Measurements from ENCODE around the gene DSG2.

The DSG2 gene

GRCh38 chr18:31548853-31549252 lies 50.9 kb downstream of the DSG2 start:
- Histone ChIP-seq H3K4me3 (ENCODE audit: low read length) (no peak overlapping the region), H3K9me3 (ENCODE audit: low read length) (no peaks in the 10 kb centered on the region), H2AFZ (ENCODE audit: low read depth, low read length) (no peak overlapping the region), H3K4me1 (ENCODE audit: insufficient read depth, low read length) (no peaks in the 10 kb centered on the region), H3K36me3 (ENCODE audit: insufficient read depth, low read length) (no peaks in the 10 kb centered on the region), H3K27me3 (ENCODE audit: insufficient read depth, low read length) (no peaks in the 10 kb centered on the region)

GRCh38 chr18:31549416-31549815 lies 51.4 kb downstream of the DSG2 start:
- H3K4me1 ChIP-seq (ENCODE audit: insufficient read depth, low read length), result no peaks in the 10 kb centered on the region
- no peaks in the 10 kb centered on the region for H3K36me3 ChIP-seq (ENCODE audit: insufficient read depth, low read length)
- no peaks in the 10 kb centered on the region for H3K27me3 ChIP-seq (ENCODE audit: insufficient read depth, low read length)
- peak overlapping the region; percentile 44 for H2AFZ ChIP-seq (ENCODE audit: low read depth, low read length)
- H3K4me3 ChIP-seq (ENCODE audit: low read length), result no peak overlapping the region
- no peaks in the 10 kb centered on the region for H3K9me3 ChIP-seq (ENCODE audit: low read length)

- Histone ChIP-seq H3K4me1 (ENCODE audit: insufficient read depth, low read length) (no peaks in the 10 kb centered on the region), H3K27me3 (ENCODE audit: insufficient read depth, low read length) (no peaks in the 10 kb centered on the region), H3K36me3 (ENCODE audit: insufficient read depth, low read length) (no peaks in the 10 kb centered on the region), H2AFZ (ENCODE audit: low read depth, low read length) (no peak overlapping the region), H3K9me3 (ENCODE audit: low read length) (no peaks in the 10 kb centered on the region), H3K4me3 (ENCODE audit: low read length) (no peak overlapping the region)
Observed at GRCh38 chr18:31551883-31552282, 53.9 kb downstream of the DSG2 start.

GRCh38 chr18:31553800-31554199 lies 55.8 kb downstream of the DSG2 start:
- no peaks in the 10 kb centered on the region for H3K36me3 ChIP-seq (ENCODE audit: insufficient read depth, low read length)
- H3K9me3 ChIP-seq (ENCODE audit: low read length), result no peaks in the 10 kb centered on the region
- no peak overlapping the region for H2AFZ ChIP-seq (ENCODE audit: low read depth, low read length)
- no peak overlapping the region for H3K4me3 ChIP-seq (ENCODE audit: low read length)
- H3K27me3 ChIP-seq (ENCODE audit: insufficient read depth, low read length), result no peaks in the 10 kb centered on the region
- H3K4me1 ChIP-seq (ENCODE audit: insufficient read depth, low read length), result no peaks in the 10 kb centered on the region

GRCh38 chr18:31554776-31555175 lies 56.8 kb downstream of the DSG2 start:
- Histone ChIP-seq H3K27me3 (ENCODE audit: insufficient read depth, low read length) (no peaks in the 10 kb centered on the region), H2AFZ (ENCODE audit: low read depth, low read length) (no peak overlapping the region), H3K9me3 (ENCODE audit: low read length) (no peaks in the 10 kb centered on the region), H3K36me3 (ENCODE audit: insufficient read depth, low read length) (no peaks in the 10 kb centered on the region), H3K4me3 (ENCODE audit: low read length) (no peak overlapping the region), H3K4me1 (ENCODE audit: insufficient read depth, low read length) (no peaks in the 10 kb centered on the region)

GRCh38 chr18:31555971-31556747 lies 58.2 kb downstream of the DSG2 start:
- Histone ChIP-seq H3K4me1 (ENCODE audit: insufficient read depth, low read length) (no peaks in the 10 kb centered on the region), H3K4me3 (ENCODE audit: low read length) (peak overlapping the region; percentile 23), H2AFZ (ENCODE audit: low read depth, low read length) (peak overlapping the region; percentile 59), H3K9me3 (ENCODE audit: low read length) (no peaks in the 10 kb centered on the region), H3K27me3 (ENCODE audit: insufficient read depth, low read length) (no peaks in the 10 kb centered on the region), H3K36me3 (ENCODE audit: insufficient read depth, low read length) (no peaks in the 10 kb centered on the region)

- Histone ChIP-seq H3K4me3 (ENCODE audit: low read length) (no peak overlapping the region), H3K36me3 (ENCODE audit: insufficient read depth, low read length) (no peaks in the 10 kb centered on the region), H2AFZ (ENCODE audit: low read depth, low read length) (no peak overlapping the region), H3K27me3 (ENCODE audit: insufficient read depth, low read length) (no peaks in the 10 kb centered on the region), H3K4me1 (ENCODE audit: insufficient read depth, low read length) (peaks cover 2% of the 10 kb centered on the region), H3K9me3 (ENCODE audit: low read length) (no peaks in the 10 kb centered on the region)
Observed at GRCh38 chr18:31557446-31557845, 59.5 kb downstream of the DSG2 start.

- peaks cover 7% of the 10 kb centered on the region for H3K4me1 ChIP-seq (ENCODE audit: insufficient read depth, low read length)
Observed at GRCh38 chr18:31558567-31558966, 60.6 kb downstream of the DSG2 start.

GRCh38 chr18:31562726-31563125 lies 64.7 kb downstream of the DSG2 start:
- Histone ChIP-seq H3K9me3 (ENCODE audit: low read length) (no peaks in the 10 kb centered on the region), H3K36me3 (ENCODE audit: insufficient read depth, low read length) (no peaks in the 10 kb centered on the region), H3K4me3 (ENCODE audit: low read length) (no peak overlapping the region), H2AFZ (ENCODE audit: low read depth, low read length) (no peak overlapping the region), H3K27me3 (ENCODE audit: insufficient read depth, low read length) (peaks cover 5% of the 10 kb centered on the region), H3K4me1 (ENCODE audit: insufficient read depth, low read length) (peaks cover 7% of the 10 kb centered on the region)

More at GRCh38 chr18:31558567-31558966, 60.6 kb downstream of the DSG2 start:
- Histone ChIP-seq H3K4me3 (ENCODE audit: low read length) (no peak overlapping the region), H2AFZ (ENCODE audit: low read depth, low read length) (no peak overlapping the region), H3K27me3 (ENCODE audit: insufficient read depth, low read length) (no peaks in the 10 kb centered on the region), H3K9me3 (ENCODE audit: low read length) (no peaks in the 10 kb centered on the region), H3K36me3 (ENCODE audit: insufficient read depth, low read length) (no peaks in the 10 kb centered on the region)

- Histone ChIP-seq H3K36me3 (ENCODE audit: insufficient read depth, low read length) (no peaks in the 10 kb centered on the region), H3K9me3 (ENCODE audit: low read length) (no peaks in the 10 kb centered on the region), H2AFZ (ENCODE audit: low read depth, low read length) (no peak overlapping the region), H3K4me1 (ENCODE audit: insufficient read depth, low read length) (peaks cover 7% of the 10 kb centered on the region), H3K27me3 (ENCODE audit: insufficient read depth, low read length) (peaks cover 5% of the 10 kb centered on the region), H3K4me3 (ENCODE audit: low read length) (no peak overlapping the region)
Observed at GRCh38 chr18:31563778-31564177, 65.8 kb downstream of the DSG2 start.

GRCh38 chr18:31565345-31565744 lies 67.4 kb downstream of the DSG2 start:
- Histone ChIP-seq H3K27me3 (ENCODE audit: insufficient read depth, low read length) (peaks cover 5% of the 10 kb centered on the region), H2AFZ (ENCODE audit: low read depth, low read length) (no peak overlapping the region), H3K9me3 (ENCODE audit: low read length) (no peaks in the 10 kb centered on the region), H3K36me3 (ENCODE audit: insufficient read depth, low read length) (no peaks in the 10 kb centered on the region), H3K4me3 (ENCODE audit: low read length) (no peak overlapping the region), H3K4me1 (ENCODE audit: insufficient read depth, low read length) (peaks cover 7% of the 10 kb centered on the region)

- H3K27me3 ChIP-seq (ENCODE audit: insufficient read depth, low read length), result peaks cover 5% of the 10 kb centered on the region
- no peak overlapping the region for H3K4me3 ChIP-seq (ENCODE audit: low read length)
- no peaks in the 10 kb centered on the region for H3K9me3 ChIP-seq (ENCODE audit: low read length)
- no peaks in the 10 kb centered on the region for H3K36me3 ChIP-seq (ENCODE audit: insufficient read depth, low read length)
- no peak overlapping the region for H2AFZ ChIP-seq (ENCODE audit: low read depth, low read length)
- H3K4me1 ChIP-seq (ENCODE audit: insufficient read depth, low read length), result peaks cover 7% of the 10 kb centered on the region
Observed at GRCh38 chr18:31565782-31566512, 68.0 kb downstream of the DSG2 start.

GRCh38 chr18:31566576-31567306 lies 68.8 kb downstream of the DSG2 start:
- Histone ChIP-seq H3K4me1 (ENCODE audit: insufficient read depth, low read length) (peaks cover 11% of the 10 kb centered on the region), H3K27me3 (ENCODE audit: insufficient read depth, low read length) (peaks cover 5% of the 10 kb centered on the region), H3K4me3 (ENCODE audit: low read length) (no peak overlapping the region), H2AFZ (ENCODE audit: low read depth, low read length) (no peak overlapping the region), H3K9me3 (ENCODE audit: low read length) (no peaks in the 10 kb centered on the region), H3K36me3 (ENCODE audit: insufficient read depth, low read length) (no peaks in the 10 kb centered on the region)

Data from neuron (in vitro differentiated cells).